ENCODE data around the gene ARHGAP21.

ARHGAP21 gene

DNA sequence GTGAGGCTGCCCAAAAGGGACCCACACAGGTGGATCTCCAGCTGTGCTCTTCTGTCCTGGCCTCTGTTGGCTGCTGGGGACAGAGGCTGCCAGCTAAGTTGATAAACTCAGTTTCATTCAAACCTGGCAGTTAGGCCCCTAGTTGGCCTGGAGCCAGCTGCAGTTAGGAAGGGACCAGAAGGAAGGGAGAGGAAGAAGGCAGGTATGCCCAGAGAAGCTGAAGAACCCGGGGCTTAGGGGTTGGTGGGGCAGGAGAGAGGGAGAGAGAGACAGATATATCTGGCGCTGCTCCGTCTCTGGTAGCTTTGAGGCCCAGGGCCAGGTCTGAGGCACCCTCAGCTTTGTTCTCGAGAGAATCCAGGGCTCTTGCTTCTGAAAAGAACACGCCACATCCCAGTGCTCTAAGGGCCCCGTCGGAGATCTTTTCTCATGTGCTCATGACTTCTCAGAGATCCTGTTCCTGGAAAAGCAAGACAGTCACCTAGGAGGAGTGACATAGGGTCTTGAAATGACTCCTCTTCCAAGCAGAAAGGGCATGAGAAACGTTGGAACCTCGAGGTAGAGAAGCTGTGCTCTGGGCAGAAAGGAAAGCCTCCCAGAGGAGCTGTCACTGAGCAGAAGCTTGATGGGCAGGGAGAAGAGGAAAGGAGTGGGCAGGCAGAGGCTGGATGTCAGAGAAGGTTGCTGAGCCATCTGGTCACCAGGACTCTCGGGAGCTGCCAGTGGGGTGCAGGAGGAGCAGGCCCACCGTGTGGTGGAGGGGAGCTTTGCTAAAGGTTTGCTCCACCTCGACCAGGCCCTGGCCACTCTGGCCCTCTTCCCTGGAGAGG is 153.6 kb downstream of the ARHGAP21 start:
- no peak for DNase-seq

DNA sequence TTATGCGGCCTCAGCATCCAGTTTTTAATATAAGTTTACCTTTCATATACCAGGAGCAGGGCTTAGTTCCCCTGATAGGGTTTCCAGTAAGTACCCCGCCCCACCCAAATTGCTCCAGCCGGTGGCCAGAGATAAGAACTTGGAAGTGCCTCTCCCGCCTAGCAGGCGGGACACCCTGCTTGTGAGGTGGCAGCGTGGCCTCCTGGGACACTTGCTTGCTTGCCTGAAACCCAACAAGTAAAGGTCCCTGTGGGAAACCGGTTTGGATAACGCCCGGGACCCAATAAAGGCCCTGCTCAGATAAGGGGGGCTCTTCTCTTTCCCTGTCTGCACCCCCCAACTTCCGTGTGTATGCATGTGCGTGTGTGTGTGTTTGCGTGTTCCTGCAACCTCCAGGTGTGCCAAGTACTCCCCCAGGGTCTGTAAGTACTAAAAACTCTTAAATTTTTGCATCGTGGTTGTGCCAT is 154.3 kb downstream of the ARHGAP21 start:
- no peak for DNase-seq

DNA sequence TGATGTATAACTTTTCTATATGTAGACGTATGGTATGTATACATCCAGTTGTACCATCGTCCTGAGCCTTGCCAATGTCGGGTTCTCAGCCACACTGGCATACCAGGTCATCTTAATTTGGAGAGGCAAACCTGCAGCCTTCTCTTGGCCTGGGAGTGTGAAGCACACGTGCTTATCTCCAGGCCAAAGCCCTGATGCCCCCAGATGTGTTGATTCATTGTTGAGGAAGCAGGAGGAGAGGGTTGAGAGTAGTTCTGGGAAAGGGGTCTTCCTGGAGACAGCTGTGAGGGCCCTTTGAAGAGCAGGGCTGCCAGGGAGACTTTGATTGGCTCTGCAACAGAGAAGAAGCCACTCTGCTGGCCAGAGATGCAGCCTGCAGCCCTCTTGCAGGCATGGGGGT is 155.6 kb downstream of the ARHGAP21 start:
- DNase-seq = no peak

DNA sequence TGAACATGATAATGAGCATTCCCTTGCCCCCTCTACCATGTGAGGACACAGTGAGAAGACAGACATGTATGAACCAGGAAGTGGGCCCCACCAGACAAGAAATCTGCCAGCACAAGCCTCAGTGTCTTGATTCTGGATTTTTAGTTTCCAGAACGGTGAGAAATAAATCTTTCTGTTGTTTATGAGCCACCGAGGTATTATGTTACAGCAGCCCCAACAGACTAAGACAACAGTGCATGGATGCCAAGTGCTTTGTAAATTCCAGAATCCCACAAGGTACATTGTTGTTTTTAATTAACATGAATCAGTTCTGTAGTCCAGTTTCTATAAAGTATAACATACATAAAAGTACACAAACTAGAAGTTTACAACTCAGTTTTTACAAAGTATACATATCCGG is 162.2 kb downstream of the ARHGAP21 start:
- no peak for DNase-seq

DNA sequence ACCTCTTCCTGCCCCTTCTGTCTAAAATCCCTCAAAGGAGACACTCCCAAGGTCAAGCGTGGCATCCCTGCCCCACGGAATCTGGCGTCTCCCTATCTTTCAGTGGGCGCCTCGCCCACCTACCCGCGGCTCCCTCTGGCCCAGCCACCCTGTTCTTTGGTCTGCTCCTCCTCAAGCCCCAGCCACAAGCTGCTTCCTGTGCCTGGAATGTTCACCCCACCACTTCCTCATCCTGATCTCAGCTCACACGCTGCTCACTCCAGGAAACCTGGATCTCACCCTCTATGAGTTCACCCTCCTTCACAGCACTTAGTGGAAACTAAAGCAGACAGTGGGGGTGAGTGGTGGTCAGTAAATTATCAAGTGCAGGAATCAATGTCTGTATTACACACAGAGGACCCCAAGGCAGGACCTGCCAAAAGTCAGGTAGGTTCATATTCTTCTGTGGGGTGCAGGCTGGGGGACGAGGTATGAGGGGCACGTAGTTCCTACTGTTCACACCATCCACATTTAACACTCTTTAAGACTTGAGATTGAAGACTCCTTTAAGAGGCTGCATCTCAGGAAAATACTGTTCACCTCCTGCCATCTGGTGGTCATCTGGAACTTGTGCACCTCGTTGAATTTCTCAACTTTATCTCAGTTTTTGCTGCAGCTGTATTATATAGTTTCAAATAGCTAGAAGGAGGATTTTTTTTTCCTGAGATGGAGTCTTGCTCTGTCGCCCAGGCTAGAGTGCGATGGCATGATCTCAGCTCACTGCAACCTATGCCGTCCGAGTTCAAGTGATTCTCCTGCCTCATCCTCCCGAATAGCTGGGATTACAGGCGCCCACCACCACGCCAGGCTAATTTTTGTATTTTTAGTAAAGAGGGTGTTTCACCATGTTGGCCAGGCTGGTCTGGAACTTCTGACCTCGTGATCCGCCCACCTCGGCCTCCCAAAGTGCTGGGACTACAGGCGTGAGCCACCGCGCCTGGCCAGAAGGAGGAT is 166.6 kb downstream of the ARHGAP21 start:
- DNase-seq = peak; percentile 26

DNA sequence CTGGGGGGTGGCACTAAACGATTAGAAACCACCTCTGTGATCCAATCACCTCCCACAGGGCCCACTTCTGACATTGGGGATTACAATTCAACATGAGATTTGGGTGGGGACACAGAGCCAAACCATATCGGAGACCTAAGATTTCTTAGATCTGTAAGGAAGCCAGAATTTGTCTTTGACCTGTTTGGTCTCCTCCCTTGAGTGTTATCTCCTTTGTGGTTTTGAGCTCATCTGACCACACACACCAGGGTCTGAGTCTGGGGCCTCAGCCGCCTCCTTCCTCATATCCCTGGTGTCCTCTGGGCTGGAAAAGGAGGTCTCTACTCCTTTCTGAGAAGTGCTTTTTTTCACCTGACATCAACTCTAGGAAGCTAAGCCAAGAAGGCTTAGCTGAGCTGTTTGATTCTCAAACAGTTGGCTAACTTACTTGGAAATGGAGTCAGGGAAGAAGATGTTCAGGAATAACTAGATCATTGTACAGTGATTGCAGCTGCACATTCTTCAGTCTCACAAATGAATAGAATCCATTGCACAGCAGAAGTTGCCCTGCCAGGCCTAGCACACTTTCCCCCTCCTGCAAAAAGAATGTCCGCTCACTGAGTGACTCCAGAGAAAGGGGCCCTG is 167.4 kb downstream of the ARHGAP21 start:
- no peak for DNase-seq

DNA sequence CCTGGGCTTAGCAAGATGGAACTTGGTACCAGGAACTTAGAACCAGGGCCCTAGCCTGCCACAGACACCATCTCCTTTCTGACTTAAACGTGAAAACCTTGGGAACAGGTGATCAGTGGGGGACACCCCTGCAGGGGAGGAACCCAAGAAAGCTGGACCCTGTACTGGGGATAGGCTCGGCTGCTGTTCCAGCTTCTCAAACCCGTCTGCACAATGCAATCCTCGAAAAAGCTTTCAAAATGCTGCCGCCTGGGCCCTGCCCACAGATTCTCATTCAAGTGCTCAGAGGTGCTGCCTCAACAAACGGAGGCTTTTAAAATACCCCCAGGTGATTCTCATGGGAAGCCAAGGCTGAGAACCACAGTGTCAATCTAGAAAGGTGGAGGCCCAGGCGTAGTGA is 169.7 kb downstream of the ARHGAP21 start:
- no peak for DNase-seq

DNA sequence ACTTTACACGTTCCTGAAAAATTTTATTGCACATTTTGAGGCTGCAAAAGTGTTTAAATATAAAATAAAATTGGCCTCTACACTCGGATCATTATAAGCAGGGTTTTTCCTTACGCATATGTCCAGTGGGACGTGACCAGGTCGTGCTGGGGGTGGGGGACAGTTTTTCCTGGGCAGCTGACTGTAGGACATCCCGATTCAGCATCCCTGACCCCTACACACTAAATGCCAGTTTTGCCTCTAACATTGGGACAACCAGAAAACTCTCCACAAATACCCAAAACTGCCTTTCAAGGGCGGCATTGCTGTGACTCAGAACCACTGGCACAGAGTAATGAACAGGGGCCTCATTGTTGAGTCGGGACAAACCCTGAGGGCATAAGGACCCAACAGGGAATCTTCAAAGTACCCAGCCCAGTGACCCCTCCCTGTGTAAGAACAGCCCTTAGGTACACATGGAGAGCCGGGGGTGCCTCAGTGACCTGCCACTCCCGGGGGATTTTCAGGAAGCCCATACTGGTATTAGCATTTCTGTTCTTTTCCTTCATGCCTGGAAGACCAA is 170.6 kb downstream of the ARHGAP21 start:
- DNase-seq = no peak

DNA sequence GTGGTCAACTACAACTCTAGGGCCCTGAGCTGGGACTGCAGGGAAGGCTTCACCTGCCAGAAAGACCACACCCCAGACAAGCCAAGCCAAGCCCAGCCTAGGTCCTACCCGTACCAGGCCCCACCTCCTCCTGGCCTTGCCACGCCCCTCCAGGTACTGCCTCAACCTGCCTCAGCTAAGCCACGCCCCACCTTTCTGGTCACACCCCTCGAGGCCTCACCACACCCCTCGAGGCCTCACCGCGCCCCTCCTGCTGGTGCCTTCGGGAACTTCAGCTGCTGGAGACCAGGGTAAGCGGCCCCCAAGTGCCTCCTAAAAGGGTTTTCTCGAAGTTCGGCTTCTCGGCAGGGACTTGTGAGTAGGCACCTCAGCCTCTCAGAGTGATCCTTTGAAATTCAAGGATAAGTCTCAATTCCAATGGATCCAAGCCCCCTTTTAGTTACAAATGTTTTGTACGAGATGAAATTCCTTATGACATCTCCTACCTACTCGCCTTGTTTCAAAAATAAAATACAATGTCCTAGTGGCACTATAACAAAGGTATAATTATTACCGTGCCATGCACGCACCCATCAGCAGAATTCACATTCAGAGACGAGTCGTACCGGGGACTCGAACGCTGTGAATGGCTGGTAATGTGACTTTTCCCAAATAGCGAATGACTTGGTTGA is 171.2 kb downstream of the ARHGAP21 start:
- DNase-seq = peak; percentile 31

DNA sequence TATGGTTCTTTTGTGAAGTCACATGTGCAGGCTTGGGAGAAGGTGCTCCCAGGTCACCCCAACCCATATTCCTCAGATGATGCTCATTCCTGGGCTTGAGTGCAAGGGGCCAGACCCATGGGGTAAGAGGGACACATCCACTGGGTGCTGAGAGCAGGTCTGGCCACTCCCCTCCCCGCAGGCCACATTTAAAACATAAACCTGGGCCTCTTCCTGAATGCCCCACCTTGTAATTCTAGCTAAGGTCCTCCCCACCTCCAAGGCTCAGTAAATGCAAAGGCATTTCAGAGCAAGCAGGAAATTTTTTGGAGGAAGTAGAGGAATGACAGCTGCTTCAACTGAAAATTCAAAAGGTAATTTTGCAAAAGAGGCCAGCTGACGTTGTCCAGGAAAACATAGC is 172.5 kb downstream of the ARHGAP21 start:
- DNase-seq = no peak

DNA sequence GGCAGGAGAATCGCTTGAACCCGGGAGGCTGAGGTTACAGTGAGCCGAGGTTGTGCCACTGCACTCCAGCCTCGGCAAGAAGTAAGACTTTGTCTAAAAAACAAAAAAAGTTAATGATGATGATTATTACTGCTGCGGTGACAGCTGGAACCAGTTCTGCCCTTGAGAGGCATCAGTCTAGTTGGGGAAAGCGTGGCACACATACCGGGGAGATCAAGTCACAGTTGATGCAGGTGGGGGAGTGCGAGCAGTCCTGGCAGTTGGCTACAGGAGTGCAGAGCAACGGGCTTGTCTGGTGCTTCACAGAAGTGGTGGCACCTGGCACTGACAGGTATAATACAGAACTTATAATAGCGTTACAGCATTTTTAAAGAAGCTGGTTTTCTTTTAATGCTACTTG is 173.0 kb downstream of the ARHGAP21 start:
- no peak for DNase-seq

DNA sequence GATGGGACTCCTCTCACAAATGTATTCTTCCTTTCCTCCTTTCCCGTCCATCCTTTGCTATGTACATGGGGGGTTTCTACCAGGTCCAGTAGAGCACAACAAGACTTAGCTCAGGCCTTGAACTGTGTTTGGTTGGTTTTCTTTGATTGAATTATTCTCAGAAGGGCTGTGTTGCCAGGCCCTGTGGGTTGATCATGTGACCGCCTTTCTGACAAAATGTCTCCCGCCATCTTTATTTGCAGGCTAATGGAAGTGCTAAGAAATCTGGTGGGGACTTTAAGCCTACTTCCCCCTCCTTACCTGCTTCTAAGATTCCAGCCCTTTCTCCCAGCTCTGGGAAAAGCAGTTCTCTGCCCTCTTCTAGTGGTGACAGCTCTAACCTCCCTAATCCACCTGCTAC is 178.1 kb downstream of the ARHGAP21 start:
- DNase-seq = no peak

DNA sequence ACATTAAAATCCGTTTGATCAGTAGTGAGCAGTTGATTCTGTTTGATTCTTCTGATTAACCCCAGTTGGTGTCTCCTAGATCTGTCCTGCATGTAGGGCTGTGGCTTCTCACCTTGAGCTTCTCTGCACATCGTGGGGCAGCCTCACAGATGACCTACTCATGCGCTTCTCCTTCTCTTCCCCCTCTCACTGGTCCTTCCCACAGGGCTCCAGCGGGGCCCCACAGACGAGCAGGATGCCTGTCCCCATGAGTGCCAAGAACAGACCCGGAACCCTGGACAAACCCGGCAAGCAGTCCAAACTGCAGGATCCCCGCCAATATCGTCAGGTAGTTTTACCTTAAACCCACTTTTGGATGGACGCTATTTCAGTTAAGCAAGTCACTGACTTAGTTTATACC is 178.9 kb downstream of the ARHGAP21 start:
- DNase-seq = no peak

DNA sequence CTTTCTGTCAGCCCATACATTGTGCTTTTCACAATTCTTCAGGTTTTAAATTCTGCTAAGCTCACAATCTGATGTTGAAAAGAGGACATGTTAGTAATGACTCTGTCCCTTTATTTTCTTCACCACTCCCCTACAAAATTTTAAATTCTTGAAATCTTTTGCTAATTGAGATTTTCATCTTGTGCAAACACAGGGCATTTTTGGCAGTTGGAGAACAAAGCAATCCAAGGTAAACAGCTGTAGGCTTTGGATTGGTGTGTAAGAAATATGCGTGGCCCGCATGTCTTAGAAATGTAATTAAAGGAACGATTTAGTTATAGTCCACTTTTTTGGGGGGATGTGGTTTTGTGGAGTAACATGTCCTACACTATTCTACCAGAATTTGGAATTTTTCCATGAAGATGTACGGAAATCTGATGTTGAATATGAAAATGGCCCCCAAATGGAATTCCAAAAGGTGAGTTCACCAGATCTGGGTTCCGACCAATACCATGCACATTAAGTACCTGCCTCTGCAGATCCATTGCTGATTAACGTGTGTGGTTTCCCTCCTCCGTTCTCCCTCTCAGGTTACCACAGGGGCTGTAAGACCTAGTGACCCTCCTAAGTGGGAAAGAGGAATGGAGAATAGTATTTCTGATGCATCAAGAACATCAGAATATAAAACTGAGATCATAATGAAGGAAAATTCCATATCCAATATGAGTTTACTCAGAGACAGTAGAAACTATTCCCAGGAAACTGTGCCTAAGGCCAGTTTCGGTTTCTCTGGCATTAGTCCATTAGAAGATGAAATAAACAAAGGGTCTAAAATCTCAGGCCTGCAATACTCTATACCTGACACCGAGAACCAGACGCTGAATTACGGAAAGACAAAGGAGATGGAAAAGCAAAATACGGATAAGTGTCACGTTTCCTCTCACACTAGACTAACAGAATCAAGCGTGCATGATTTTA is 181.1 kb downstream of the ARHGAP21 start:
- DNase-seq = no peak

DNA sequence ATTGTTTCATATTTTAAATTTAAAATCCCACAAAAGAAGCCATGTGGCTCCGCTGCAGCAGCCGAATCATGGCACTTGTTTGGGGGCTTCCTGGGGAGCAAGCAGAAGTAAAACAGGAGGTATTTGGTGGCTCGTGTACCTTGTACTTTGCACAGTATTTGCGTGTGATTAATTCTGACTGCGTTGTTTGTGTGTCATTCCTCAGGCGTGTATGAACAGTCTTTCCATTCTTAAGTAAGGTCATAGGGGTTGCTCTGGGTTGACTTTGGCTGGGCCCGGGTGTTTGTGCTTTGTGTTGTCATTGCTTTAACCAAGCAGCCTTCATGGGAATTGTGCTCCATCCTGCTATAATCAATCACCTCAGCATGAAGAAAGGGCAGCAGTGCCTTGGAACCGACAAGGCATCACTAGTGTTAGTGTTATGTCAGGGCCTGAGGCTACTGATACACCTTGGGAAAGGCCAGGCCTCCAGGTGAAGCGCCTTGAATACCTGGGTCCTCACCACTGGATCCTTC is 182.4 kb downstream of the ARHGAP21 start:
- no peak for DNase-seq

DNA sequence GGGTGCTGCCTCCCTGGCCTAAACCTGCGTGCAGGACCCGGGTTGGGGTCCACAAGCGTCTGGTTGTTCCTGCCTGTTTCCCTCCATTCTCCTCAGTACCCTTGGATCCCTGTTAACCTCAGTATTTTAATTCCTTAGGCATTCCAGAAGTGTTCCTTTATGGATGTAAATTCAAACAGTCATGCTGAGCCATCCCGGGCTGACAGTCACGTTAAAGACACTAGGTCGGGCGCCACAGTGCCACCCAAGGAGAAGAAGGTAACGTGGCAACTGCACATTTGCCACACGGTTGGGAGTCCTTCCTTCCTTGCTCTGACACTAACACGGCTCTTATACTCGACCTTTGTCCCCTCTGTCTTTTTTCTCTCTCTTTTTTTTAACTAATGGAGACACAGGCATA is 187.1 kb downstream of the ARHGAP21 start:
- no peak for DNase-seq

DNA sequence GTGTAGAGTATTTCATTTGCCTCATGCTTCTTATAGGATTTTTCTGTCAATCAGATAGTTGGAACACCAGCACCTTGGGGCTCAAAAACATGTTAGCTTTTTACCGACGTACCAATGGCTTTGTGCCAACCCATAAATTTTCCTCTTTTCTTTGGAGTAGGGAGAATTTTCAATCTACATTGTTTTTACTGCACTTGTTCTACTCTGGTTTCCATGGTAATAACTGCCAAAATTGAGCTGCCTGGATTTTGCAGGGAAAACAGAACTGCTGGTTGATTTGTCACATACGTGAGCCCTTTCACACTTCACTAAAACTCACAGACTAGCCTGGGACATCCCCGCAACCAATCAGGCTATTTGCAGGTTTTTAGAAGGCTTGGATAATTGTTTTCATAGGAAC is 189.7 kb downstream of the ARHGAP21 start:
- DNase-seq = no peak
